Measurements from ENCODE around the gene C22orf23.

Gene C22orf23

GRCh38 chr22:37953437-37954179 lies at the start of gene C22orf23, which contains the start of gene POLR2F:
Gene C22orf23, minus strand, starts transcription at chr22:37953601. Its CDS starts 452 bp downstream, at chr22:37953149.
Gene POLR2F, plus strand, starts transcription at chr22:37953699. Its CDS starts 89 bp downstream, at chr22:37953788.
- peak; percentile 96 to 97 for DNase-seq

GRCh38 chr22:37999640-38000272 lies 46.4 kb upstream of the C22orf23 start:
- DNase-seq = no peak

- no peak for DNase-seq
Measured at GRCh38 chr22:37999236-37999635, 45.8 kb upstream of the C22orf23 start.

- no peak for DNase-seq
Measured at GRCh38 chr22:37998543-37998942, 45.1 kb upstream of the C22orf23 start.

GRCh38 chr22:37996515-37997246 lies 43.3 kb upstream of the C22orf23 start:
- DNase-seq = no peak

- DNase-seq = no peak
Measured at GRCh38 chr22:37996079-37996478, 42.7 kb upstream of the C22orf23 start.

- DNase-seq = no peak
Measured at GRCh38 chr22:37995460-37995859, 42.1 kb upstream of the C22orf23 start.

GRCh38 chr22:37994982-37995381 lies 41.6 kb upstream of the C22orf23 start:
- DNase-seq = no peak

- DNase-seq = no peak
Measured at GRCh38 chr22:37994049-37994448, 40.6 kb upstream of the C22orf23 start.

GRCh38 chr22:37991731-37992442 lies 38.5 kb upstream of the C22orf23 start:
- DNase-seq = no peak

GRCh38 chr22:37990862-37991261 lies 37.5 kb upstream of the C22orf23 start:
- DNase-seq = no peak

GRCh38 chr22:37990301-37990700 lies 36.9 kb upstream of the C22orf23 start:
- no peak for DNase-seq

- no peak for DNase-seq
Measured at GRCh38 chr22:37989146-37990045, 36.0 kb upstream of the C22orf23 start.

GRCh38 chr22:37986371-37986770 lies 33.0 kb upstream of the C22orf23 start:
- no peak for DNase-seq

GRCh38 chr22:37985751-37986281 lies 32.4 kb upstream of the C22orf23 start:
- no peak for DNase-seq

GRCh38 chr22:37985050-37985585 lies 31.7 kb upstream of the C22orf23 start:
- no peak for DNase-seq

GRCh38 chr22:37983860-37984791 lies 30.7 kb upstream of the C22orf23 start, which contains the start of gene SOX10:
Gene SOX10, minus strand, starts transcription at chr22:37984555. Its CDS starts 771 bp downstream, at chr22:37983784.
- DNase-seq = no peak

GRCh38 chr22:37982938-37983859 lies 29.8 kb upstream of the C22orf23 start:
- DNase-seq = no peak
